GM12801 (cell line): ENCODE measurements around the gene GUCY1A1.

Experiments used
- TF ChIP-seq, protein P1 (sequence below): IDR thresholded peaks from one replicate; pipeline ENCODE4 v1.5.1; 2011; ENCODE audit warnings: control low read depth; ENCODE audit not compliant: insufficient read length; ENCODE audit errors: extremely low read depth

The GUCY1A1 gene

DNA sequence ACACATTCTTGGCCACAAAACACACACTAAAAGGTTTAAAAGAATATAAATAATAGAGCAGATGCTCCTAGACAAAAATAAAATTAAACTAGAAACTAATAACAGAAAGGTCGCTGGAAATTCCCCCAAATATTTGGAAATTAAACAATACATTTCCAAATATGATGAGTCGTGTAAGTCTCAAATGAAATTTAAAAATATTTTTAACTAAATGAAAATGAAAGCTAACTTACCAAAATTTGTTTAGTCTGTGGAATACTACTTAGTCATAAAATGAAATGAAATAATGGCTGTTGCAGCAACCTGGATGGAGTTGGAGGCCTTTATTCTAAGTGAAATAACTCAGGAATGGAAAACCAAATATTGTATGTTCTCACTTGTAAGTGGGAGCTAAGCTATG is 20.6 kb upstream of the GUCY1A1 start:
- TF ChIP-seq, protein P1, sequence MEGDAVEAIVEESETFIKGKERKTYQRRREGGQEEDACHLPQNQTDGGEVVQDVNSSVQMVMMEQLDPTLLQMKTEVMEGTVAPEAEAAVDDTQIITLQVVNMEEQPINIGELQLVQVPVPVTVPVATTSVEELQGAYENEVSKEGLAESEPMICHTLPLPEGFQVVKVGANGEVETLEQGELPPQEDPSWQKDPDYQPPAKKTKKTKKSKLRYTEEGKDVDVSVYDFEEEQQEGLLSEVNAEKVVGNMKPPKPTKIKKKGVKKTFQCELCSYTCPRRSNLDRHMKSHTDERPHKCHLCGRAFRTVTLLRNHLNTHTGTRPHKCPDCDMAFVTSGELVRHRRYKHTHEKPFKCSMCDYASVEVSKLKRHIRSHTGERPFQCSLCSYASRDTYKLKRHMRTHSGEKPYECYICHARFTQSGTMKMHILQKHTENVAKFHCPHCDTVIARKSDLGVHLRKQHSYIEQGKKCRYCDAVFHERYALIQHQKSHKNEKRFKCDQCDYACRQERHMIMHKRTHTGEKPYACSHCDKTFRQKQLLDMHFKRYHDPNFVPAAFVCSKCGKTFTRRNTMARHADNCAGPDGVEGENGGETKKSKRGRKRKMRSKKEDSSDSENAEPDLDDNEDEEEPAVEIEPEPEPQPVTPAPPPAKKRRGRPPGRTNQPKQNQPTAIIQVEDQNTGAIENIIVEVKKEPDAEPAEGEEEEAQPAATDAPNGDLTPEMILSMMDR = no peak

DNA sequence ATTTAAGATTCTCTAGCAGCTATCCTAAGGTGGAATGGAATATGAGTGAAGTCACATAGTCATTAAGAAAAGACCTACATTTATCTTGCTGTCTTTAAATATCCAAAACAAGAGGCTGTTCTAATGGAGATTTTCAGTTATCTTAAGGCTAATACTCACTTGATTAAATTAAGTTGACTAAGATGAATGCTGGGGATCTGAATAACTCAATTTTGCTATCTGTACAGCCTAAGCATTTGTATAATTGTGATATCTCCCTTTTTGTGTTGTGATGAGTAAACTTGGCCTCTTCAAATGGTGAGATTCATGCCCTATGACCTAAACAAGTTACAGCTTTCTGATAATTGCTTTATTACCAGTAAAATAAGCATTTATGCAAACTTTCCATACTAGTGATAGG is 13.6 kb upstream of the GUCY1A1 start:
- TF ChIP-seq, protein P1 = no peak

DNA sequence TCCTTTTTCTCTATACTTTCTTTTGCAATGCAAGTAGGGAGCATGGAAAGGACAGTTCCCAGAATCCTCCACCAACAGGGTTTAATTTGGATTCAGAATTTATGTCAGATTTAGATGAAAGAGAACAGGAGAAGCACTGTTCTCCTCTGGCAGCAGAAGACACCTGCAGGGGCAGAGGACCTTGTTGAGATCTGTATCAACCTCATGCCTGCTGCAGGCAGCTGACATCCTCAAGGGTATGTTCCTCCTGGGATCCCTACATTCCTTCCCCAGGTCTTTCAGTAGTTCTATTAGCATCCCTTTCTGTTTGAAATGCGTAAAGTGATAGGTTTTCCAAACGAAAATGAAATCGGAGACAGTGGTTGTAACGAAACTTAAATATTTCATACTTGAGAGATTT is 10.6 kb upstream of the GUCY1A1 start:
- TF ChIP-seq, protein P1 = no peak

DNA sequence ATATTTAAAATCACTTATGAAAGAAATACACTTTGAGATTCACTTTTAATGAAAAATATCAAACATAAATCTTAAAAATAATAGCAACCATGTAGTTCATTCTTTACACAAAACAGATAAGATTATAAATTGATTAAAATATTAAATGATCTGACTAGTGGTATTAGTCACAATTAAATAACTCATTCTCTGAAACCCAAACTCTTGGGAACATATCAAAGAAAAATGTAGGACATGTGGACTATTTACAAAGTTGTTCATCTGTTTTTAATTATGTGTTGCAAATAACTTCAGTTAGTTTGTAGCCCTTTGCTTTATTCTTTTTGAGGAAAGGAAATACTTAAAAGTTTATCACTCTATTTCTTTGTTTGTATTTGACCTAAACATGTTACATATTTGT is 9.5 kb upstream of the GUCY1A1 start:
- TF ChIP-seq, protein P1 = no peak

DNA sequence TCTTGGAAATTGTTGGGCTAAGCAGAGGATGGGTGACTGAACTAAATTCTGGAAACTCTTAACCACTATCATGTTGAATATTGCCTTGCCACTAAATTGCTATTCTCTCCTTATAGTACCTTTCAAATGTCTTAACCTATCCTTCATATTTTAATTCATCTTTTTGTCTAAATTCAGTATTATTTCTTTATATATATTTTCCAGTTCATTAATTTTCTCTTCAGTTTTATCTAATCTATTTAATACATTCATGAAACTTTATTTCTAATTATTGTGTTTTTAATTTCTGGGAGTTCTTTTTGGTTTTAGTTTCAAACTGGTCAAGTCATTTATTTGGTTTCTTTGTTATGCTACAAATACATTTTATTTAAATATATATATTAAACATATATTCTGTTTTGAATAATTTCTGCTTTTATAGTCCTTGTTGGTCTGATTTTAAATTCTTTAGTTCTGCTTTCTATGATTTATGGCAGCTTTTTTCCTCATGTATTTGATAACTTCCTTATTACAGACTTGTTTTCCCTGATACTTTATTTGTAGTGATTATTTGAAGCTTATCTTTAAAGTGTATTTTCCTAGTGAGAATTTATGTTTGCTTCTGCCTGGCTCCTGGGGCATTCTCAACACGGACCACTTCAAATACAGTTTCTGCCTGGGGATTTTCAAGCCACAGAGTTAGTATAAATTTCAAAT is 8.5 kb upstream of the GUCY1A1 start:
- TF ChIP-seq, protein P1 = no peak

DNA sequence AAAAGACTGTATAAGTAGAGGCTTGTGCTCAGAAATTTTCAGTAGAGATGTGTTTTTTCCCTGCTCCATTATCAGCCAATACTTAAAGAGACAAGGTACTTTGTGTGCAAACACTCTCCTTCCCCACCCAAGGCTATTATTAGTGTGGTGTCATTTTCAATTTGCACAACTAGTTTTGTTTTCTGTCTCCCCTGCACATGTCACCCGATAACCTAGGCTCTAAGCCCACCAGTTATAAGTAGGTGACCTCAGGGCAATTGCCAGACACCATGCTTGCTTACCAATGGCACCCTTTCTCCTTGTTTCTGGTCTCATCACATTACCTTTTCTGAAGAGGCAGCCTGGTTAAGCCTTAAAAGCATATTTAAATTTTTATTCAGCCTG is 8.0 kb upstream of the GUCY1A1 start:
- TF ChIP-seq, protein P1 = no peak

DNA sequence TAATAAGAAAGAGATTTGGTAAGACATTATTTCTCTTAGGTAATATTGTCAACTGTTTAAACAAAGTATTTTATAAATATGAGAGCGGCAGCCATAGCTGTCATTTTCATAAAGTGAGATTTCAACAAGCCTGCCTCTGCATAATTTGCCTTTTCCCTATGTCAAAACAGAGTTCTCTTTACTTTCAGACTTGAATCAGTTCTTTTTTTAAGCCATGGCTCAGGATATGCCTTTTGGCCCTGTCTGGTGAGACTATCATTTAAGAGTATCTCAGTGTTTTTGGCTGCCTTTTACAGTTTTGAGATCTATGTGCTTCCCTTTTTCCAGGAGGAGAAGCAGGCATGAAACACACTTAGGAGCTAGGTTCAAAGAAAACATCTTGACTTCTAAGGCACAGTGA is 7.5 kb upstream of the GUCY1A1 start:
- TF ChIP-seq, protein P1 = no peak
